ENCODE results near the gene R3HDM2.

GRCh38 chr12:57315681-57316080 lies 115.2 kb downstream of the R3HDM2 start:
- TF ChIP-seq CEBPB (IDR thresholded peaks at IDR 0.05; ENCODE audit: borderline replicate concordance, low read depth, low read length) (no peak), POLR2G (IDR thresholded peaks at IDR 0.05; ENCODE audit: low read depth, low read length) (no peak), POLR2AphosphoS5 (IDR thresholded peaks at IDR 0.05; ENCODE audit: low read depth, low read length) (no peak), NR2C2 (CRISPR knock-in tag; IDR thresholded peaks at IDR 0.05; ENCODE audit: borderline replicate concordance) (no peak)
- TF ChIP-seq, protein P1, sequence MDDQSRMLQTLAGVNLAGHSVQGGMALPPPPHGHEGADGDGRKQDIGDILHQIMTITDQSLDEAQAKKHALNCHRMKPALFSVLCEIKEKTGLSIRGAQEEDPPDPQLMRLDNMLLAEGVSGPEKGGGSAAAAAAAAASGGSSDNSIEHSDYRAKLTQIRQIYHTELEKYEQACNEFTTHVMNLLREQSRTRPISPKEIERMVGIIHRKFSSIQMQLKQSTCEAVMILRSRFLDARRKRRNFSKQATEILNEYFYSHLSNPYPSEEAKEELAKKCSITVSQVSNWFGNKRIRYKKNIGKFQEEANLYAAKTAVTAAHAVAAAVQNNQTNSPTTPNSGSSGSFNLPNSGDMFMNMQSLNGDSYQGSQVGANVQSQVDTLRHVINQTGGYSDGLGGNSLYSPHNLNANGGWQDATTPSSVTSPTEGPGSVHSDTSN (CRISPR knock-in tag; IDR thresholded peaks at IDR 0.05; ENCODE audit: borderline replicate concordance): no peak
